Measurements from ENCODE around the gene EIF4E3. TPM values are rescaled to one million over a fixed set of nuclear protein-coding genes. Genes with fewer than 3 reads are reported as not detected.

The EIF4E3 gene
- total and polyA plus RNA-seq, 10 of the 15 experiments (the other 5 are each of a cell fraction or from before 2014, with no cell fraction given), result 0.05 to 0.38 (median 0.16) TPM; not detected in 1

GRCh38 chr3:71728632-71729342 is 3.6 kb upstream of the EIF4E3 start:
- H4K20me1 ChIP-seq (ENCODE audit: control insufficient read depth, insufficient read depth), result no peaks in the 10 kb centered on the region
- no peak for FAIRE-seq
- no peak overlapping the region for H3K4me3 ChIP-seq
- CTCF ChIA-PET, result interaction anchor here (1.0 to 3.9 kb wide), 9 partner anchors 17 to 1122 kb away, joined by 3 to 29 read pairs (median 3); no protein-coding TSS in a partner anchor
- in situ Hi-C loops (cut with MboI) (no loop called here), intact Hi-C loops (cut with micrococcal nuclease; ENCODE audit: unreplicated experiment) (loop anchor here (5.0 kb wide), 1 partner anchor 1094 kb away; no protein-coding TSS in a partner anchor)
- POLR2A ChIA-PET, result no interaction called here
- no peak overlapping the region for H3K27ac ChIP-seq (ENCODE audit: control insufficient read depth, insufficient read depth)
- WGBS (ENCODE audit: insufficient coverage, insufficient replicate concordance, low lambda C conversion rate, missing lambda C conversion rate), result 38% methylated on average over 4 of the region's 4 CpGs
- no peak for DNase-seq (ENCODE audit: low read depth, low spot score)
- ATAC-seq, result no peak
- H3K27me3 ChIP-seq (replicated peaks in 1 of 2; ENCODE audit: control insufficient read depth in 2 of 2, insufficient read depth in 2 of 2, low read length in 1 of 2), result peaks cover 9% of the 10 kb centered on the region in 2 experiments
- H3K9me3 ChIP-seq (replicated peaks; ENCODE audit: control insufficient read depth, insufficient read depth, low read length), result no peaks in the 10 kb centered on the region; the same call in 2 of the 3 replicates
- no peaks in the 10 kb centered on the region for H3K36me3 ChIP-seq (ENCODE audit: control insufficient read depth in 2 of 2, insufficient read depth in 2 of 2, low read length in 1 of 2)
- H2AFZ ChIP-seq (ENCODE audit: control insufficient read depth, low read depth, low read length), result no peak overlapping the region
- H3K79me2 ChIP-seq (ENCODE audit: control insufficient read depth, insufficient read depth, low read length), result no peaks in the 10 kb centered on the region
- H3K4me1 ChIP-seq (ENCODE audit: control insufficient read depth, insufficient read depth, low read length), result peaks cover 10% of the 10 kb centered on the region
- no TSS peak for BruUV-seq (replicated peaks)
- SMC1A ChIA-PET (ENCODE audit: uncharacterized antibody, unreplicated experiment), result interaction anchor here (1.2 to 1.6 kb wide), 3 partner anchors 10 to 1090 kb away, joined by 3 to 4 read pairs (median 3); no protein-coding TSS in a partner anchor
- RAD21 ChIA-PET (ENCODE audit: unreplicated experiment), result interaction anchor here (1.3 to 2.2 kb wide), 2 partner anchors 146 to 1093 kb away, joined by 4 to 9 read pairs; no protein-coding TSS in a partner anchor
- TF ChIP-seq BMI1 (IDR thresholded peaks at IDR 0.05; ENCODE audit: borderline replicate concordance), result peak; percentile 61
- TF ChIP-seq SMC3 (IDR thresholded peaks at IDR 0.05; ENCODE audit: borderline replicate concordance, low read length), result no peak
- no peak for TF ChIP-seq IRF4 (IDR thresholded peaks at IDR 0.05; ENCODE audit: low read depth, low read length)
- no peak for TF ChIP-seq KDM1A (IDR thresholded peaks at IDR 0.05; ENCODE audit: borderline replicate concordance)
- no peak for TF ChIP-seq POLR2A (IDR thresholded peaks at IDR 0.05; ENCODE audit: low read depth, low read length)
- no peak overlapping the region for H3K4me2 ChIP-seq (ENCODE audit: control insufficient read depth, insufficient read depth)
- H3K9ac ChIP-seq (ENCODE audit: control insufficient read depth, insufficient read depth, low read length), result no peak overlapping the region

DNA sequence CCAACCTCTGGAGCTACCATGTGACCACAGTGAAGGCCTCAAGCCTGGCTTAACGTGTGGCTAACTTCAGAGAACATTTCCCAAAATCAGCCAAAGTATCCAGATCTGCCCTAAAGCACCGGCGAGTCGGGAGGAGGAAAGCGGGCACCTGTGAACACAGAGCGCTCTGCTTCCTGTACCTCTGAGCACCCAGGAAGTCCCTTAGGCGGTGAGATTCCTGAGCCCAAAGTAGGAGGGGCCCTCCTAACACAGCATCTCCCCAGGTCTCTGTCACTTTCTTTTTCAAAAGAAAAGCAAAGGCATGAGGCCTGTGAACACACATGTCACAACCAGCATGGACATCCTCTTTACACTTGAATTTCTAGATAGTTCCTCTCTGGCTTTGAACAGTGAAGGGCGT is 944 bp upstream of the EIF4E3 start:
- peaks cover 10% of the 10 kb centered on the region for H3K4me1 ChIP-seq (ENCODE audit: control insufficient read depth, insufficient read depth, low read length)
- H3K36me3 ChIP-seq (ENCODE audit: control insufficient read depth in 2 of 2, insufficient read depth in 2 of 2, low read length in 1 of 2), result no peaks in the 10 kb centered on the region
- ChIA-PET RAD21 (ENCODE audit: unreplicated experiment) (no interaction called here), SMC1A (ENCODE audit: uncharacterized antibody, unreplicated experiment) (no interaction called here), POLR2A (no interaction called here), CTCF (no interaction called here)
- H3K9me3 ChIP-seq (replicated peaks; ENCODE audit: control insufficient read depth, insufficient read depth, low read length), result no peaks in the 10 kb centered on the region; the same call in 2 of the 3 replicates
- FAIRE-seq (no peak), DNase-seq (ENCODE audit: low read depth, low spot score) (no peak), ATAC-seq (no peak)
- in situ Hi-C loops (cut with MboI), result no loop called here
- intact Hi-C loops (cut with micrococcal nuclease; ENCODE audit: unreplicated experiment), result loop anchor here (5.0 kb wide), 1 partner anchor 1096 kb away; no protein-coding TSS in a partner anchor
- H3K27me3 ChIP-seq (replicated peaks in 1 of 2; ENCODE audit: control insufficient read depth in 2 of 2, insufficient read depth in 2 of 2, low read length in 1 of 2), result peaks cover 9 to 12% of the 10 kb centered on the region in 2 experiments
- no peaks in the 10 kb centered on the region for H4K20me1 ChIP-seq (ENCODE audit: control insufficient read depth, insufficient read depth)
- H3K4me3 ChIP-seq, result no peak overlapping the region; the same call in 1 of the 2 replicates
- no peak overlapping the region for H3K9ac ChIP-seq (ENCODE audit: control insufficient read depth, insufficient read depth, low read length)
- BruUV-seq (replicated peaks), result no TSS peak
- H3K79me2 ChIP-seq (ENCODE audit: control insufficient read depth, insufficient read depth, low read length), result no peaks in the 10 kb centered on the region
- no peak overlapping the region for H2AFZ ChIP-seq (ENCODE audit: control insufficient read depth, low read depth, low read length)
- no peak overlapping the region for H3K4me2 ChIP-seq (ENCODE audit: control insufficient read depth, insufficient read depth)
- TF ChIP-seq WRNIP1 (IDR thresholded peaks at IDR 0.05; ENCODE audit: borderline replicate concordance, low read depth, low read length), result no peak
- 76% methylated on average over 8 of the region's 8 CpGs for WGBS (ENCODE audit: insufficient coverage, insufficient replicate concordance, low lambda C conversion rate, missing lambda C conversion rate)
- no peak overlapping the region for H3K27ac ChIP-seq (ENCODE audit: control insufficient read depth, insufficient read depth)

All from GM12878 (cell line).